Measurements from ENCODE around the gene FAM161B.

GRCh38 chr14:73888460-73888725 lies 61.5 kb downstream of the FAM161B start:
- TF ChIP-seq POLR2AphosphoS5 (IDR thresholded peaks at IDR 0.05; ENCODE audit: borderline replicate concordance, low read depth, low read length) (no peak), EZH2 (IDR thresholded peaks at IDR 0.05) (no peak)

All from SK-N-MC (cell line).